A673 (cell line): ENCODE measurements around the gene LARP4B.

ENCODE experiments used
- CTCF ChIP-seq: fragments of 300-800, 200-600 bp; sonication (generic); conservative IDR thresholded peaks from 2 replicates; pipeline ENCODE4 v1.5.1; 2017; ENCODE audit warnings: low read depth, mild to moderate bottlenecking, antibody characterized with exemption, low read length, moderate library complexity, mixed read lengths
- EZH2 ChIP-seq: fragments of 200-600 bp; sonication (generic); IDR thresholded peaks from 2 replicates; pipeline ENCODE4 v1.6.1; 2017; ENCODE audit warnings: borderline replicate concordance, low read depth, mild to moderate bottlenecking, mixed read lengths, antibody characterized with exemption, low read length; ENCODE audit not compliant: poor library complexity, severe bottlenecking

DNA sequence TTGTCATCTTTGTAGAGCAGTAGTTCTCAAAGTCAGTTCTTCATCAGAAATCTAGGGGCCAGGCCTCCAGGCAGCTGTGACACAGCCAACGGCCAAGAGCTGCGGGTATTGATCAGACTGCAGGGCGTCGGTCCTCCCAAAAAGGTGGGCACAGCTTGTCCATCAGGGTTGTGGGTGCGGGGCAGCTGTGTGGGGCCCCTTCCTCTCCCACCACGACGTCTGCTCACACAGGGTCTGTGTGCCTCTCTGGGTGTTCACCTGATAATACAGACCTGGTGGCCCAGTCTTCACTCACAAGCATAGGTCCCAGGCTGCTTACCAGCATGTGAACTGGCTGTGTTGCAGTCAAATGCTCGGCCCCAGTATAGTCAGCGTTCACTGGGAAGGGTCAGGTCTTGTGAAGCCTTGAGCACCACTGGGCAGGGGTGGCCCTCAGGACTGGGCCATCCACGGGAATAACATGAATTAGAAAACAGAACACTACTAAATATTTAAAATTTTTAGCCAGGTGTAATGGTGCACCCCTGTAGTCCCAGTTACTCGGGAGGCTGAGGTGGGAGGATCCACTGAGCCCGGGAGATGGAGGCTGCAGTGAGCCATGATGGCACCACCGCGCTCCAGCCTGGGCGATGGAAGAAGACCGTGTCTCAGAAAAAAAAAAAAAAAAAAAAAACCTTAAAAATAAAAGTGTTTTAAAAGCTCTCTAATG is 139.3 kb downstream of the LARP4B start:
- TF ChIP-seq CTCF = no peak
- TF ChIP-seq EZH2 = no peak
